Measurements from ENCODE around the gene CXCL1.

DNA sequence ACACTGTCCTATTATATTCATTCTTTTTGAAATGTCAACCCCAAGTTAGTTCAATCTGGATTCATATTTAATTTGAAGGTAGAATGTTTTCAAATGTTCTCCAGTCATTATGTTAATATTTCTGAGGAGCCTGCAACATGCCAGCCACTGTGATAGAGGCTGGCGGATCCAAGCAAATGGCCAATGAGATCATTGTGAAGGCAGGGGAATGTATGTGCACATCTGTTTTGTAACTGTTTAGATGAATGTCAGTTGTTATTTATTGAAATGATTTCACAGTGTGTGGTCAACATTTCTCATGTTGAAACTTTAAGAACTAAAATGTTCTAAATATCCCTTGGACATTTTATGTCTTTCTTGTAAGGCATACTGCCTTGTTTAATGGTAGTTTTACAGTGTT, 1.6 kb downstream of the CXCL1 start:
- TF ChIP-seq, protein P1, sequence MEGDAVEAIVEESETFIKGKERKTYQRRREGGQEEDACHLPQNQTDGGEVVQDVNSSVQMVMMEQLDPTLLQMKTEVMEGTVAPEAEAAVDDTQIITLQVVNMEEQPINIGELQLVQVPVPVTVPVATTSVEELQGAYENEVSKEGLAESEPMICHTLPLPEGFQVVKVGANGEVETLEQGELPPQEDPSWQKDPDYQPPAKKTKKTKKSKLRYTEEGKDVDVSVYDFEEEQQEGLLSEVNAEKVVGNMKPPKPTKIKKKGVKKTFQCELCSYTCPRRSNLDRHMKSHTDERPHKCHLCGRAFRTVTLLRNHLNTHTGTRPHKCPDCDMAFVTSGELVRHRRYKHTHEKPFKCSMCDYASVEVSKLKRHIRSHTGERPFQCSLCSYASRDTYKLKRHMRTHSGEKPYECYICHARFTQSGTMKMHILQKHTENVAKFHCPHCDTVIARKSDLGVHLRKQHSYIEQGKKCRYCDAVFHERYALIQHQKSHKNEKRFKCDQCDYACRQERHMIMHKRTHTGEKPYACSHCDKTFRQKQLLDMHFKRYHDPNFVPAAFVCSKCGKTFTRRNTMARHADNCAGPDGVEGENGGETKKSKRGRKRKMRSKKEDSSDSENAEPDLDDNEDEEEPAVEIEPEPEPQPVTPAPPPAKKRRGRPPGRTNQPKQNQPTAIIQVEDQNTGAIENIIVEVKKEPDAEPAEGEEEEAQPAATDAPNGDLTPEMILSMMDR (IDR thresholded peaks at IDR 0.05; ENCODE audit: insufficient read depth, low read length) = no peak
- TF ChIP-seq REST (IDR thresholded peaks at IDR 0.05; ENCODE audit: insufficient replicate concordance, low read depth) = no peak
- no peak for TF ChIP-seq POLR2AphosphoS5 (IDR thresholded peaks at IDR 0.05; ENCODE audit: low read depth)
- TF ChIP-seq GABPA (IDR thresholded peaks at IDR 0.05; ENCODE audit: low read depth) = no peak

Measured in HL-60 (cell line).